HG02970 (cell line): Measurements from ENCODE around the gene ZNF74.
"Not testable (repeated sequence)": the region's sequence is repeated elsewhere in the genome, so short reads cannot be mapped to it uniquely, and the experiment has no call there.

Source experiments
- ATAC-seq: cut with Tn5 transposase; IDR thresholded peaks from one replicate; pipeline ENCODE4 v1.9.1; 2021; ENCODE audit warnings: mild to moderate bottlenecking, moderate library complexity, moderate number of reproducible peaks; ENCODE audit not compliant: unreplicated experiment, low FRiP score

The ZNF74 gene

GRCh38 chr22:20441631-20442484 is 47.9 kb downstream of the ZNF74 start:
- no peak for ATAC-seq

DNA sequence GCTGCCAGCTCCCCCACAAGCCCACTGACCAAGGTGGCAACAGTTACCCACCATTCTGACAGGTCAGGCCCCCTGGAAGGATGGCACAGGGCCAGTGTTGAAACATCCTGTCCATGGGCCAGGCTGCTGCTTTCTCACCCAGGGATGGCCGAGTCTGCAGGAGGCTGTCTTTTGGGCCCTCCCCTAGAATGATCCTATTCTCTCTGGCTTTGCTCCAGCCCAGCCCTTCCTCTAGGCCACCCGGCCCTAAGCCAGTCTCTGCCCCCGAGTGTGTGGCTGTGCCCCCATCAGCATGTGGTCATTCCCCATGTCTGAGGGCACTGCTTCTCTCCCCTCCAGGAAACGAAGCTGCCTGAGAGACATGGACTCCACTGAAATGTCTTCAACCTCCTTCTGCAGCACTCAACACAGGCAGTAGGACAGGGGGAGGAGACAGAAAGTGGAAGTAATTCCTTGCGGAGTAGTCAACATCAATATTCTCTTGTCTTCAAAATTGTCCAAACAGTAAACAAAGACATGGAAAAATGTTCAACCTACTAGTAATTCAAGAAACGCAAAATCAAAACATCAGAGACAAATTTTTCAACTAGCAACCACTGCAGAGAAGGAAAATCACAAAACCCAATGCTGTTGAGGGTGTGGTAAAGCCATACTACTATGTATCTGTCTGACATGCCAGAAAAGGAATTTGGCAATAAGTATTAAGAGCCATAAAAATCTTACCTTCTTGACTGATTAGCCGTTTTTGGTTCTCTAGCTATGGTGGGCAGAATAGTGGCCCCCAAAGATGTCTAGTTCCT is 48.7 kb downstream of the ZNF74 start:
- ATAC-seq = no peak

DNA sequence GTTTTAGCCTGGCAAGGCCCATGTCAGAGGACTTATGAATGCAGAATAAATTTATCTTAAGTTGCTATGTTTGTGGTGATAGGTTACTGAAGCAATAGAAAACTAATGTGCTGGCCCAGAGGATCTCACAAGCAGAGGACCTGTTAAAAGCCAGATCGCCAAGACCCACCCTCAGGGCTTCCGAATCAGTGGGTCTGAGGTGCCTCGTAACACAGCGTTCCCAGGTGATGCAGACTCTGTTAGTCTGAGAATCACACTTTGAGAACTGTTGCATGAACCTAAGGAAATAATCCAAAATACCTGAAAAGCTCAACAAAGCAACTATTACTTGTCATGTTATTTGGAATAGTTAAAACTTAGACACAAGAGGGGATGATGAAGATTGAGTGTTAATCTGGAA is 50.4 kb downstream of the ZNF74 start:
- ATAC-seq = no peak

DNA sequence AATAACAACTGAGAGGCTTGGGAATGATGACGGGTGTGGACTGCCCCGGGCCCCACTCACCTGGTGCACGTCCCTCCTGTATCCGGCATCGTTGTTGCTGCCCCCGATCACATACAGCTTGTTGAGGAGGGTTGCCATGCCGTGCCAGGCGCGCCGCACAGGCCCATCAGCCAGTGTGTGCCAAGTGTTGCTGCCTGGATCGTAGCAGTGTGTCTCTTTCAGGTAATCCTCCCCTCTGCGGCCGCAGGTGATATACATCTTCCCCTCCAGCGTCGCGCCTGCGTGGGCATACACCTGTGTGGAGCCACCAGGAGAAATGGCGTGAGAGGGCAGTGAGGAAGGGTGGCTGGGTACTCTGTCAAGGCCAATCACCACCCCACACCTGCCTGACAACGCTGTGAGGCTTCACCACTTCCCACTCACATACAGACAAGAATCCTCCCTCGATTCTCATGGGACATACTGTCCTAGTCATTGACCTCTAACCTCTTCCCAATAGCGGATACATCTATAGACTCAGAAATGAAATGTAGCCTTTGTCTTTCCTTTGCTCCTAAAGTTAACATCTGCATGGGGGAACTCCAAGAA is 52.5 kb downstream of the ZNF74 start:
- no peak for ATAC-seq

GRCh38 chr22:20448630-20449029 is 54.7 kb downstream of the ZNF74 start:
- no peak for ATAC-seq

- ATAC-seq = no peak
Observed at GRCh38 chr22:20449819-20450550, 56.0 kb downstream of the ZNF74 start.

- ATAC-seq = no peak
Observed at GRCh38 chr22:20450551-20450906, 56.6 kb downstream of the ZNF74 start.

- not testable (repeated sequence) for ATAC-seq
Observed at GRCh38 chr22:20451129-20451778, 57.3 kb downstream of the ZNF74 start.

- no peak for ATAC-seq
Observed at GRCh38 chr22:20451920-20452319, 58.0 kb downstream of the ZNF74 start.

GRCh38 chr22:20453222-20453621 is 59.3 kb downstream of the ZNF74 start:
- ATAC-seq = no peak

DNA sequence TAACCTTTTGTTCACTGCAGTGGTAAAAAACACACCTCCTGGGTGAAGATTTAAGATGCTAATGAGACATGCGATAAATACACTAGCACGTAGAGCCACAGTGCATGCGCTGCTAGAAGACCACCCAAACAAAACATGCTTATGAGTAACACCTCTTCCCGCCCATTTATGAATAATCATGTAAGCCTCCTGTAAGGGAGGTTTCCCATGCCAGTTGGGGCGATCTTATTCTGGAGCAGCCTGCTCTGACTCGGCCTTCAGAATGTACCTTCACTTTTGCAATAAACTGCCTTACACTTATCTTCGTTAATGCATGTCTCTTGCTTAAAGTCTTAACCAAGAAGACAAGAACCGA is 61.7 kb downstream of the ZNF74 start:
- ATAC-seq = no peak

- ATAC-seq = no peak
Observed at GRCh38 chr22:20456064-20456721, 62.2 kb downstream of the ZNF74 start.

DNA sequence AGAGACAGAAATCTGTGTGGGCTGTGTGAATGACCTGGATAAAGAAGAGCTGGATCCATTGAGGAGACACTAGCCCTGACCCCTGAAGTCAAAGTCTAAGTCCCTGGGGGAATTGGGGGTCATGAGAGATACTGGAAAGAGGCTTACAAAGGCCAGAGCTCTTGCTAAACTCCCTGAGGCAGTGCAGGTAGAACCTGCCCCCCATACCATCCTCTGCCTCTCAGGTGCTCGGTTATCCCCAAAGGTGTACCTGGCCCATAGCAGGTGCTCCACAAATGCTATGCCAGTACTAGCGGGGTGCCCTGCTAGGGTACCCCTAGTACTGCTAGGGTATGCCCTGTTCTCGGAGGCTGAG is 62.7 kb downstream of the ZNF74 start:
- no peak for ATAC-seq

DNA sequence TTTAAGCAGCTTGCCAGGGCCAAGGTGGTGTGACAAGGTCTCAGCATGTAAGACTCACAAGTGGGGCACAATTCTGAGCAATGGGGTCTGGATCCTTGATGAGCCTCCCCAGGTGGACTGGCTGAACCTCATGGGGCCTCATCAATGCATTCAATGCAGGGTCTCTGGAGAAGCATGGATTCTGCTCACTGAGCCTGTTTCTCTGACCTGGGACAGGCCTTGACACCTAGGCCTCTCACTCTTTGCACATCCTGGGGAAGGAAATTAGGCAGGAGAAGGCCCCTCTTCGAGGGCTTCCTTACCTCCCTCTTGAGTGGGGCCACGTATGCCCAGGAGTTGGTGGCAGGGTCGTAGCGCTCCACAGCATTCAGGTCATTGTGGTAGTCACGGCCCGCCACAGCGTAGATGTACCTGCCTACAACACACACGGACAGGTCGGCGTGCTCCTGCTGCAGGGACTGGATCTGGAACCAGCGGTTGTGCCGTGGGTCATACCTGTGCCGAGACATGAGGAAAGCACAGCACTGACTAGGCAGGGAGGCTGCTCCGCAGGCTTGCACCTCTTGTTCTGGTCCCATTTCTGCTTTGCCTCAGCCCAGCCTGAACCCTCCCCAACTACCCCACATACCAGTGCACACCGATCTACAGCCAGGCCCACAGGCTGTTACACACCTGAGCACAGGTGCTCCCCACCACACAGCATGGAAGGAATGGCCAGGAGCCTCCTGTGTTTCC is 63.7 kb downstream of the ZNF74 start:
- ATAC-seq = no peak
